GM18505 (cell line): ENCODE measurements around the gene ARL14EP.

ENCODE experiments used
- ATAC-seq: cut with Tn5 transposase; IDR thresholded peaks from one replicate; pipeline ENCODE4 v1.9.1; 2021; ENCODE audit not compliant: unreplicated experiment
- POLR2A ChIP-seq: IDR thresholded peaks from 4 replicates; pipeline ENCODE4 v1.6.1; 2011; ENCODE audit warnings: borderline replicate concordance; ENCODE audit not compliant: insufficient read depth, insufficient read length; ENCODE audit errors: extremely low read depth

The ARL14EP gene

DNA sequence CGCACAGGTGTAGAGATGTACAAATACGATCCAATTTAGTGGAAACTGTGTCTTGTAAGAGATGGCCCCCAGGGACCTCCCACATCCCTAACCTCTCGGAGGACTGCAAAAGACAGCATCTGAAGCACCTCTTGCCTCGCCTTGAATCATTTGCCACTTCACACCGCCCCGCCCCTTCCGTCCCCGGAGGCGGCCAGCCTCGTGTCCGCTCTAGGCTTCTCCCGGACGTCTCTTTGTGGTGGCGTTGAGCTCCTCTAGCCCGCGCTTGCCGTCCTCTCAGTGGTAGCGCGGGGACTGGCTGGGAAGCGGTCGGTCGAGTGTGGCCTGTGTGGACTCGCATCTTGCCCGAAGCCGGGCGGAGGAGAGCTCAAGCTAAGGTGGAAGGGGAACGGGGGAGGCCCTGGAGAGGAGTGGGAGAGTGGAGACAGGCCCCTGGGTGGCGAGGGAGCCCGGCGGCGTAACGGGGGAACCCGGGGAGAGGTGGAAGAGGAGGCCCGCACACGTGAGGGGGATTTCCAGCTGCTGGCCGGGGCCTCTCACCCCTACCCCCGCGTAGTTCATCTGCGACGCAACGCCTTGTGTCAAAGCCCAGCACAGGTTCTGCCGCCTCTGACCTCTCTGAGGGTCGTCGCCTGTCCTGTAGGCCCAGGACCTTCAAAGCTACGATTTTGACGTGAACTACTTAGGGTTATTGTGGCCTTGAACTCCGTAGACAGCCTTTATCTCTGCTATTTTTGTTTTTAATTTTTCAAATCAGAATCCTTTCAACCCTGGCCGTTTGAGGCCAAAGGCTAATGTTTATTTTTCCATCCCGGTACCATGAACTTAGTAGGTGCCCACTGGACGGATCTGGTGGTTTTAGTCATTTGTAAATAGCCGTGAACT, at the start of gene ARL14EP:
ARL14EP (plus strand) TSS at position 279 of the 885 bp plus-strand sequence. CDS start 7,845 bp downstream, outside the sequence.
- peak; percentile 92 for TF ChIP-seq POLR2A
- ATAC-seq = peak; percentile 97

DNA sequence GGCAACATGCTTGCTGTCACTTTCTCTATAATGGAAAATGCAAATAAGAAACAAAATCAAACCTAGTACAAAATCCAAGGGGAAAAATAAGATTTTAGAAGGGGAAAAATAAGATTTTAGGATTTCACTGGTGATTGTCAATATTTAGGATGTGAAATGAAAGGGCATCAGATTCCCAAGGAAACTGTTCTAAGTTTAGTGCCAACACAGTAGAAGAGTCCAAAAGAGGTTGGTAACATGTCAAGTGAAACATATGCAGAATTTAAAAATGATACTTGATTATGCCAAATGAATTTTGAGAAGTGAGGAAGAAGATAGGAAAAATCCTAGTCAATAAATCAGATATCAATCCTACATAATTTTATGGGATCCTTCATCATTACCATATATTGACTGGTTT, 45.7 kb upstream of the ARL14EP start:
- no peak for ATAC-seq
- TF ChIP-seq POLR2A = no peak

DNA sequence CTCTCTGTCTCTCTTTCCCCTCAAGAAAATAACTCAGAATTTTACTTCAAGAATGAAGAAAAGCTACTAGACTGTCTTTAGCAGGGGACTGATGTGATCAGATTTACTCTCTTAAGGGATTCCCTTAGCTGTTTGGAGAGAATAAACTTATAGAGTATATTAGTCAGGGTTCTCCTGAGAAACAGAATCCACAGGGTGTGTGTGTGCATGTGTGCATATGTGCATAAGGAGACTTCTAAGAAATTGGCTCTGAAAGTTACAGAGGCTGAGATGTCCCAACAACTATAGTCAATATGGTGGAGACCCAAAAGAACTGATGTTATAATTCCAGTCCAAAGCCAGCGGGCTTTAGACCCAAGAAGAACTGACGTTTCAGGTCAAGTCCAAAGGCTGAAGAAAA, 43.1 kb upstream of the ARL14EP start:
- ATAC-seq = no peak
- no peak for TF ChIP-seq POLR2A

DNA sequence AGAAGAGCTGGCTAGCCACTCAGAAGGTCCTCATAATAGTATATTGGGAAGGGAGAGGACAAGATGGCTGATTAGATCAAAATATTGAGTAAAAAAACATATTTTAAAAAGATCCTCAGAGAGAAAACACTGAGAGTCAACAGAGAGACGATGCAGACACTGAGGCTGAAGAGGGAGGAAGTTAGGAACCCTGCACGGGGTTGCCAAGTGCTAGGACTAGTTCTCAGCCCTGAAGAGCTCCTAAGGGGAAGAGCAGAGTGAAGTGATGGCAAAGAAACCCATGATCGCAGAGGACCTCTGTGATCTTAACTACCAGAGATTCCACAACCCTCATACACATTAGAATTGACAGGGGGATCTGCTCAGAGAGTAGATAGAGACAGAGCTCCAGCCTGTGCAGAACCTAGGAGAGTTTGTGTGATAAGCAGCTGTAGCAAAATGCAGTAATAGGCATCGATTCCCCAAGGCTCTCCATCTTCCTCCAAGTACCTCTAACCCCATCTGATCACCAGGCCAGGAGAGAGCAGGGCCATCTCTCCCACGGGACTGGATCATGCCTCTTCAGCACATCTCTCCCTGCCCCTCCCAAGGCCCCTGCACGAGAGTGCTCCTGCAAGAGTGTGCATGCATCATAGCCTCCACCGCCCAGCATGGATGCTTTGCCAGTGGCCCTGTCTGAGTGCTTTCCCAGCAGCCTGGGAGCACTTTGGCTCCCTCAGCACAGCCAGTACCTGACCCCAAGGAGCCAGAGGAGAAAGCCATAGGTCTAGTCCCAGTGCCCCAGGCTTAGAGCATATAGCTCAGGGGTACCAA, 41.2 kb upstream of the ARL14EP start:
- no peak for TF ChIP-seq POLR2A
- peak; percentile 28 for ATAC-seq

DNA sequence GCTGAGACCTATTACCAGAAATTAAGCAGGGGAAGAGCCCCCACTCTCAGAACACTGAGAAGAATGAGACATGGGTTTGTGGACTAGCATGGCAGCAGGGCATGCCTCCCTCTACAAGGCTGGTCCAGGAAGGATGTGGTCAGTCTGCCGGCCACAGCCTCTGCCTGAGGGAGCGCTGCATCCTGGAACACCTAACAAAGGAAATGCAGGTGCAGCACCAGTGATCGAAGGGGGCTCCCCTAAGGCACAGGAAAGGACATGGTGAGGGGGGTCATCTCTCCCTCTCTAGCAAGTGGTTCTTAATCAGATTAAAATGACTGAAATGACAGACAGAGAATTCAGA, 40.6 kb upstream of the ARL14EP start:
- TF ChIP-seq POLR2A = no peak
- peak; percentile 88 for ATAC-seq

DNA sequence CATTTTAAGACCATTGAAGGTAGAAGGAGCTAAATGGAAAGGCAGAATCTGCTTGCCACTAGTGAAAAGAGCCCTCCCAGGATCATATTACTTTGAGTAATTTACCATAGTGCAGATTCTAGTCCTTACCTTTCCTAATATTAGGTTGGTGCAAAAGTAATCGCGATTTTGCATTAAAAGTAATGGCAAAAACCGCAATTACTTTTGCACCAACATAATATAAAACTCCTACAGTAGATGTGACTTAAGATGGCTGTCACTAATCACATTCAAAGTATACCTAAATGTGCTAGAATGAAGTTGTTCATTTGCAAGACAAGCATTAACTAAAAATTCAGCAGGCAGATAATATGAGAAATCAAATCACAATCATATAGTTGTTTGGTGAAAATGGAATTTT, 38.1 kb upstream of the ARL14EP start:
- no peak for TF ChIP-seq POLR2A
- ATAC-seq = no peak

DNA sequence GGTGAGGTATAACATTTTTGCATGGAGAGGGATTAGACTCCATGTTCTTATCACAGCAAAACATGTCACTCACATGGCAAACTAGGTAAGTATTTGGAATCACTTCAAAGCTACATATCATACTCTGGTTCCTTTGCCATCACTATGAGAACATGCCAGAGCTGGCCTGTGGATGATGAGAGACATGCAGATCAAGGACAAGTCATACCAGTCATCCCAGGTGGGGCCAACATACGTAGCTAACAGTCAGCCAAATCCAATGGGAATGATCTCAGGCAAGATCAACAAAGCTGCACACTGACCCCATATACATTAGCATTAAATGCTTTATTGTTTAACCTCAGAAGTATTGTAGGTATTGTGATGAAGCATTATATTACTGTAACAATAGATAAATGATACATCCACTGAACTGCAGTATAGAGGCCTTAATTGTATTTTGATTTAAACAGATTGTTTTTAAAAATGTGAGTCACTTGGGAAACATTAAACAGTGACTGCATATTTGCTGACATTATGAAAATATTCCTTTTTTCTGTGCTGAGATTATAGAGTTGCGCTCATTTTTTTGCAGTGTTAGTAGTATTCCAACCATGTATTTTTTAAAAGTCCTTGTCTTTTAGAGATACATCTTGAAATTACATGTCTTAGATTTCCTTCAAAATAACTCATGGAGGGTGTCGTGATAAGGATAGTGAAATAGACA, 37.3 kb upstream of the ARL14EP start:
- no peak for ATAC-seq
- no peak for TF ChIP-seq POLR2A

DNA sequence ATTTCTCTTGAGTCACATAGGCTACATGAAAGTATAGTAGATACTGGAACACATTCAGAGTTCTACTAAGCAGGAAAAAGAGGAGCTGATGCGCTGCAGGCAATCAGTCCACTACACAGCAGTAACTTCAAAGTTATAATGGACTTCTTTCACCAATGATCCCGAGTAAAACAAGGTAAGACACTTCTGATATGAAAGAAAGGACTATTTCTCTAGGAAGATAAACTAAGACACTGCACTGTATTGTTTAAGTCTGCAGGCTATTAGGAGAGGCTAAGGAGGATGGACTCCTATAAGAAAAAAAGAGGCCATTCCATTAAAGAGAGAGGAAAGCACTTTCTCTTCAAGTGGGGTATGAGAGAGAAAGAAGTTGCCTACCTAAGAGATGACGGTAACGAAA, 31.6 kb upstream of the ARL14EP start:
- TF ChIP-seq POLR2A = no peak

DNA sequence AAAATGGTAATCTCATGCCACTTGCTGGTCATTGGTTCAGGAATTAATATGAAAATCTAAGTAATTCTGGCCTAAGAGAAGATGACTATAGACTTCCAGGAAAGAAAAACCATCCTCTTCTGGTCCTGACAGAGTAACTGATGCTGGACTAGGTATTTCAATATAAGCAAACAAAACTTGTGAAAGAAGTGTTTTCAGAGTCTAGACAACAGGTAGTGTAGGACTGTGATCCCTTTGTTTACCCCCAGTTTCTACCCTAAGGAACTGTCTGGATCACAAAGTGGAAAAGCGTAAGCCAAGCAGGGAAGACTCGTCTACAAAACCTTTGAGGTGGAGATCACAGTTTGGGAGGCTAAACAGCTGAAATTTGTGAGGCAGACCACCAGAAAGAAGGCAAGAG, 30.4 kb upstream of the ARL14EP start:
- no peak for ATAC-seq
- TF ChIP-seq POLR2A = no peak

More for the DNA sequence above, 31.6 kb upstream of the ARL14EP start:
- no peak for ATAC-seq

DNA sequence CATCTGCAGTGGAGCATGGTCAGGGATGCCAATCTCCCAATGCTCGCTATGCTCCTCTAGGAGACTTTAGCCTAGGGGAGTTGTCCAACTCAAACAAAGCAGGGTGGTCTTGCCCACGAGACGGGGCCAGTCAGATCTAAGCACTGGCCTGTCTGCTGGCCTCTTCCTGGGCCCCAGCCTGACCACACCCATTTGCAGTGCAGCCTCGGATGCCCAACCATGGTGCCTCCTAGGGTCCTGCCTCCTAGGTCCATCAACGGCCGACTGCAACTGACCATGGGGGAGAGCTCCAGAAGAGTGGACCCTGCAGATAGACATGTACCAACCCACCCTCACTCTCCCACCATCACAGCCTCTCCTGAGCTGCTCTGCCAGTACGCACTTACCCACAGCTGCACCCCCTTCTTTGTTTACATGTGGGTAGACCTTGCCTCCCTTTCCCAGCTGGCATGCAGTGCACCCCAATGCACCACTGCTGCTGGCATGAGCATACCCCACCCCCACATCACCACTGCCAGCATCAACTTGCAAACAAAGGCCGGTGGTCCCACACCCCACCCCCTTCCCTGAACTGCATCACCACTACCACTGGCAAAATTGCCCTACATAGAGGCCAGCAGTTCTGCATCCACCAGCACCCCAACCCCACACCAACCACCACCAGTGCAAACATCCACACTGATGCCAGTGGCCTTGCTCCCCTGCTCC, 27.6 kb upstream of the ARL14EP start:
- no peak for ATAC-seq
- no peak for TF ChIP-seq POLR2A

DNA sequence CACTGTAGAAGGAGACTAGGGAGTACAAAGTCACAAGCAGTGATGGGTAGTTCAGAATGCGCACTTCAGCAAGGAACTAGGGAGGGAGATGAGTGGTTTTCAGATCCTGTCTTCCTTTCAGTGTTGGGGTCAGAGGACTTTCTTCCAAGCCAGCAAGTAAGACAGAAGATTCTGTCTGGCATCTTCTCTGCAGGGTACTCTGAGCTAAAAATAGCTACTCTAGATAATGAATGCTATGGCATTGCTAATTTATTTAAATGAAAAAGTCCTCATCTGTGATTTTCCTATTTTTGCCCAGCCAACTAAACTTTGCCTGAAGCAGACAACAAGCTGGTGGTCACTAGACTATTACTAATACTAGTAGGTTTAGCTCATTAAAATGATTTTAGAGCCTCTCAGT, 18.3 kb upstream of the ARL14EP start:
- TF ChIP-seq POLR2A = no peak
- no peak for ATAC-seq

DNA sequence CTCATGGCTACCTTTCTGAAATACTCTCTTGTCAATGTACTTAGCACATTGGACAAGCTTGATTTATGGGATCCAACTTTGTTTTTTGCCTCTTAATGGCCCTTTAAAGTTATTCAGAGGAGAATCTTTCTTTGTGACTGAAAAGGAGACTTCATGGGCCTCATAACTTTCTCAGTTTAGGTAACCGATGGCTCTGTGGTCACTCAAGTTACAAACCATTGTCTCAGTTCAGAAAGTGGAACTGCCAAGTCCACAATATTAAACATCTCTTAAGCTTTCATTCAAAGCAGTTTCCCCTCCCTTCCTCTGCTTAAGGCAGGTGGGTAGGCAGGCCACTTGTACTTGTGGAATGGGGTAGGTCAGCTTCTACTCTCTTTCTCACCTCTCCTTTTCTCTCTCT, 12.3 kb upstream of the ARL14EP start:
- no peak for TF ChIP-seq POLR2A
- ATAC-seq = peak; percentile 93

DNA sequence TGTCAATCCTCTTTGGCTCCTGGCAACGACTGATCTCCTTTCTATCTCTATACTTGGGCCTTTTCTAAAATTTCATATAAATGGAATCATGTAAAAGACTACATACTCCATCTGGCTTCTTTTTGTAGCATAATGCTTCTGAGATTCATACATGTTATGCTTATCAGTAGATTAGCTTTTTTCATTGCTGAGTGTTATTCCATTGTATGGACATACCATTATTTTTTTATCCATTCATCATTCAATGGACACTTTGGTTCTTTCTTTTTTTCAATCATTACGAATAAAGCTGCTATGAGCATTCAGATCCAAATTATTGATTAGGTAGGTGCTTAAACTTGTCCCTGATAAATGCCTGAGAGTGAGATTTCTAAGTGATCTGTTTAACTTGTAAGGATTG, 11.7 kb upstream of the ARL14EP start:
- no peak for ATAC-seq
- TF ChIP-seq POLR2A = no peak

DNA sequence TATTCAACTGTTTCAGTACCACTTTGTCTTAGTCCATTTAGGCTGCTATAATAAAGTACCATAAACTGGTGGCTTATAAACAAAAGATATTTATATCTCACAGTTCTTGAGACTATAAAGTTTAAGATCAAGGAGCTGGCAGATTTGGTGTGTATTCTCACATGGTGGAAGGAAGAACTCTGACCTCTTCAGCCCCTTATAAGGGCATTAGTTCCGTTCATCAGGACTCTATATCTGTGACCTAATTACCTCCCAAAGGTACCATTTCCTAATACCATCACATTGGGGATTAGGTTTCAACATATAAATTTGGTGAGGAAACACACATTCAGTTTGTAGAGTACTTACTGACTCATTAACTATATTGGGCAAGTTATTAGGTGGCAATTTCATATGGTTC, 10.7 kb upstream of the ARL14EP start:
- TF ChIP-seq POLR2A = no peak
- no peak for ATAC-seq

DNA sequence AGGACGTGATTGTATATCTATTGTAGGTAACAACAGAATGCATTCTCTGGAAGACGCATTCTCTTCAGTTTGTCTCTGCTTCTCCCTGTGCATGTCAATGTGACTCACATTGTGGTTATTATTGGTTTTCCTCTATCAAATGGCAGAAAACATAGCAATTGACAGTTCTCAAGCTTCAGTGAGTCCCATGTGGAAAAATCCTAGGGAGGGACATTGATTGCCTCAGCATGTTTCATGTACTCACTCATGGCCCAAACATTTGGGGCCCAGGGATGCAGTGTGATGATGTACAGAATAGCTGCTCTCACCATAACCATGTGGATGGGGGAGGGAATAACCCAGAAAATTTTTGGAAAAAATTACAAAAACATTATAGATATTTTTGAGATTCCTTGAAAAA, 9.3 kb upstream of the ARL14EP start:
- ATAC-seq = no peak
- TF ChIP-seq POLR2A = no peak
